Measurements from ENCODE around the gene ZNF184. TPM values are rescaled to one million over a fixed set of nuclear protein-coding genes. Genes with fewer than 3 reads are reported as not detected.
A peak's percentile ranks its signal among the peaks of the same experiment; 100 is the strongest.

ZNF184 gene
- 10.0 TPM for polyA plus RNA-seq (2013, experiment 1 of 2)
- 10.3 TPM for polyA plus RNA-seq (2013, experiment 2 of 2)

DNA sequence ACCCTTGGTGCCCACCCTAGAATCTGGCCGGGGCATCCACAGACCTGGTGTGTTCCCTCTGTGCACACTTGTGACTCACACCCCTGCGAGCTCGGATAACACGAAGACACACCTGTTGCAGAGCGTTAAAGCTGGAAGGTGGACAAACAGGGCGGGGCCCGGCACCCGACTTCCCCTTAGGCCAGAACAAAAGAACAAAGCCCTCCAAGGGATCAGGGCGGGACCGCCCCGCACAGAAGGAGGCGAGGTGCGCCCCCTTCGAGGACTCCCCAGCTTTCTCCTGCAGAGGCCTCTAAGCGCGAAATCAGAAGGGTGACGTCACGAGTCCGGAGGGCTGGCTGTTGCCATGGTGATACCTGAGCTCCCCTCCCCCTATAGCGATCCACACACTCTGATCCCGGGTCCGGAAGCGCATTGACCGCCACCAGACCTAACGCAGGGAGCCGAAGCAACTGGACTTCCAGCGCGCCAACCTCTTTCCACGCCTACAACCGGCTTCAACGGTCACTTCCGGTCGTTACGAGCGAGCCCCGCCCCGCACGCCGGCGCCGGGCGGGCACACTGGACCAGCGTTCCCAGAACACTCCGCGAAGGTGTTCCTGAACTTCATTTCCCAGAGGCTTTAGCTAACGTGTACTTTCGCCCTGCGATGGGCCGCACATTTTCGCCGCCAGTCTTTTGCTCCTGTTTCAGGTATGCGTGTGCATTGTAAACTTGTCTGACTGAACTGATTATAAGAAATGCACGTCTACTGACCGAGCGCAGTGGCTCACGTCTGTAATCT lies at the start of gene ZNF184:
Gene ZNF184, minus strand, starts transcription at position 489 of the 784 bp plus-strand sequence. CDS start 811 bp downstream, outside the sequence.
- H3K79me1 ChIP-seq (ENCODE audit: low read length), result peaks cover 2% of the 10 kb centered on the region
- no peak within 1 kb of the TSS for H2BK15ac ChIP-seq (replicated peaks; ENCODE audit: low read depth)
- H3K4me3 ChIP-seq (ENCODE audit: low read length), result peak within 1 kb of the TSS; percentile 88
- no peak within 1 kb of the TSS for H4K8ac ChIP-seq (ENCODE audit: low read depth, low read length)
- H3K36me3 ChIP-seq (ENCODE audit: control insufficient read depth, insufficient read depth, low read length), result no peaks in the 10 kb centered on the region
- no CpG with 5 or more reads among the region's 56 CpGs for WGBS (ENCODE audit: extremely low coverage, insufficient coverage, low lambda C conversion rate)
- H3K23ac ChIP-seq (ENCODE audit: low read length), result no peak within 1 kb of the TSS
- H2BK5ac ChIP-seq (ENCODE audit: low read length), result no peak within 1 kb of the TSS
- peak within 1 kb of the TSS; percentile 83 for H3K27ac ChIP-seq (ENCODE audit: low read depth, low read length)
- peak within 1 kb of the TSS; percentile 77 for H3K9ac ChIP-seq (ENCODE audit: low read length)
- peak within 1 kb of the TSS; percentile 8 for H3K18ac ChIP-seq (ENCODE audit: low read length)
- H3K4ac ChIP-seq (ENCODE audit: low read depth, low read length), result peak within 1 kb of the TSS; percentile 41
- no peak within 1 kb of the TSS for H2AK5ac ChIP-seq (ENCODE audit: low read length)
- peak; percentile 100 for DNase-seq
- H3K4me1 ChIP-seq (ENCODE audit: control insufficient read depth, low read depth, low read length), result no peaks in the 10 kb centered on the region
- H3K56ac ChIP-seq (ENCODE audit: low read length), result peak within 1 kb of the TSS; percentile 90
- H2BK120ac ChIP-seq (ENCODE audit: low read depth, low read length), result no peak within 1 kb of the TSS
- no peak within 1 kb of the TSS for H4K5ac ChIP-seq (ENCODE audit: low read length)
- no peaks in the 10 kb centered on the region for H3K27me3 ChIP-seq (ENCODE audit: insufficient read depth, low read length, poor library complexity)
- no peaks in the 10 kb centered on the region for H3K79me2 ChIP-seq (ENCODE audit: control insufficient read depth, insufficient read depth, low read length)
- peak within 1 kb of the TSS; percentile 59 for H3K4me2 ChIP-seq (ENCODE audit: low read length)

GRCh38 chr6:27518881-27519795 lies 46.2 kb upstream of the ZNF184 start:
- Histone ChIP-seq H3K79me2 (ENCODE audit: control insufficient read depth, insufficient read depth, low read length) (no peaks in the 10 kb centered on the region), H3K36me3 (ENCODE audit: control insufficient read depth, insufficient read depth, low read length) (no peaks in the 10 kb centered on the region), H3K79me1 (ENCODE audit: low read length) (no peaks in the 10 kb centered on the region), H3K4me1 (ENCODE audit: control insufficient read depth, low read depth, low read length) (no peaks in the 10 kb centered on the region), H3K23ac (ENCODE audit: low read length) (no peak overlapping the region), H2BK5ac (ENCODE audit: low read length) (peak overlapping the region; percentile 28), H2AK5ac (ENCODE audit: low read length) (no peak overlapping the region), H3K27me3 (ENCODE audit: insufficient read depth, low read length, poor library complexity) (no peaks in the 10 kb centered on the region), H3K4ac (ENCODE audit: low read depth, low read length) (no peak overlapping the region), H3K27ac (ENCODE audit: low read depth, low read length) (no peak overlapping the region), H3K4me3 (ENCODE audit: low read length) (peak overlapping the region; percentile 99), H3K9ac (ENCODE audit: low read length) (peak overlapping the region; percentile 96), H3K4me2 (ENCODE audit: low read length) (peak overlapping the region; percentile 51), H3K56ac (ENCODE audit: low read length) (peak overlapping the region; percentile 95), H4K8ac (ENCODE audit: low read depth, low read length) (no peak overlapping the region), H3K18ac (ENCODE audit: low read length) (no peak overlapping the region), H4K5ac (ENCODE audit: low read length) (no peak overlapping the region), H2BK120ac (ENCODE audit: low read depth, low read length) (no peak overlapping the region), H2BK15ac (replicated peaks; ENCODE audit: low read depth) (no peak overlapping the region)
- peak; percentile 94 for DNase-seq
- WGBS (ENCODE audit: extremely low coverage, insufficient coverage, low lambda C conversion rate), result no CpG with 5 or more reads among the region's 42 CpGs

DNA sequence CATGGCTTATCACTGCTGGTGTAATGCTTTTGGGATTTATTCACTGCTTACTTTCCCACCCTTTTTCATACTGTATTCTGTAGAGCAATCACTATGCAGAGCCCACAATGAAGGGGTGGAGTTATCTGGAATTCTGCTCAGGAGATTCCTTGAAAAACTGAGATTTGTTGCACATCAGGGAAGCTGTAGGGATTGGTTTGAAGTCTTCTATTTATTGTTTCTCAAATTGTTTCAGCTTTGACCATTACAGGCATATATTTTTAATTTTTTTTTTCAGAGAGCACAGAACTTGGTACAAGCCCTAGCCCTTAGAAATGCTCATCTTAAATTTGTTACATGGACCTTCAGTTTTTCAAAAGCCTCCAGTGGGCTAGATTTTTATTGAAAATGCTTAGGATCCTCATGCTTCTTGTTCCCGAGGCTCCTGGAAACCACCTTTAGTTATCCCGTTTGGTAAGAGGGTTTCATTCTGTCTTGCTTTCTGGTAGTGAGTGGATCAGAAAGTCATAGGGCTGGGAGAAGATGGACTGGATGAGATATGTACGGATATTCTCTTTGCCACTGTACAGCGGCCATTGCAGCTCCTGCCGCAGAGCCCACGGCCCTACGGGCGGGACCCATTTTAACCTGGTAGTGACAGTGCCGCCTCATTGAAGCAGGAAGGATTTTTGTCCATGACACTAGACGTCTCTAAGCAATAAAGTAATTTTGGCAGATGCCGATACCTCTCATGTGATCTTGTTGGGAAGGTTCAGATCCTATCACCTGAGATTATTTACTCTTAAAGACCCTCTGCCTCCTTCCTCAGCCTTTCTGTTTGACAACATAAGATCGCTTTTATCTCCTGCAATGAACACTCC lies 45.3 kb upstream of the ZNF184 start:
- Histone ChIP-seq H3K27me3 (ENCODE audit: insufficient read depth, low read length, poor library complexity) (no peaks in the 10 kb centered on the region), H3K79me1 (ENCODE audit: low read length) (no peaks in the 10 kb centered on the region), H3K56ac (ENCODE audit: low read length) (no peak overlapping the region), H3K4ac (ENCODE audit: low read depth, low read length) (no peak overlapping the region), H3K27ac (ENCODE audit: low read depth, low read length) (no peak overlapping the region), H4K5ac (ENCODE audit: low read length) (no peak overlapping the region), H4K8ac (ENCODE audit: low read depth, low read length) (no peak overlapping the region), H3K79me2 (ENCODE audit: control insufficient read depth, insufficient read depth, low read length) (no peaks in the 10 kb centered on the region), H3K18ac (ENCODE audit: low read length) (no peak overlapping the region), H3K36me3 (ENCODE audit: control insufficient read depth, insufficient read depth, low read length) (no peaks in the 10 kb centered on the region), H2BK120ac (ENCODE audit: low read depth, low read length) (no peak overlapping the region), H2BK5ac (ENCODE audit: low read length) (no peak overlapping the region), H3K4me2 (ENCODE audit: low read length) (no peak overlapping the region), H3K23ac (ENCODE audit: low read length) (no peak overlapping the region), H3K4me3 (ENCODE audit: low read length) (no peak overlapping the region), H3K4me1 (ENCODE audit: control insufficient read depth, low read depth, low read length) (no peaks in the 10 kb centered on the region), H3K9ac (ENCODE audit: low read length) (peak overlapping the region; percentile 42), H2AK5ac (ENCODE audit: low read length) (no peak overlapping the region), H2BK15ac (replicated peaks; ENCODE audit: low read depth) (no peak overlapping the region)
- no peak for DNase-seq
- WGBS (ENCODE audit: extremely low coverage, insufficient coverage, low lambda C conversion rate), result no CpG with 5 or more reads among the region's 12 CpGs

GRCh38 chr6:27517238-27517637 lies 44.3 kb upstream of the ZNF184 start:
- no peaks in the 10 kb centered on the region for H3K27me3 ChIP-seq (ENCODE audit: insufficient read depth, low read length, poor library complexity)
- H3K36me3 ChIP-seq (ENCODE audit: control insufficient read depth, insufficient read depth, low read length), result no peaks in the 10 kb centered on the region
- no peak overlapping the region for H2BK5ac ChIP-seq (ENCODE audit: low read length)
- DNase-seq, result no peak
- H3K9ac ChIP-seq (ENCODE audit: low read length), result no peak overlapping the region
- H3K79me2 ChIP-seq (ENCODE audit: control insufficient read depth, insufficient read depth, low read length), result no peaks in the 10 kb centered on the region
- no peaks in the 10 kb centered on the region for H3K4me1 ChIP-seq (ENCODE audit: control insufficient read depth, low read depth, low read length)
- no peak overlapping the region for H2BK120ac ChIP-seq (ENCODE audit: low read depth, low read length)
- no peak overlapping the region for H3K56ac ChIP-seq (ENCODE audit: low read length)
- no peak overlapping the region for H3K18ac ChIP-seq (ENCODE audit: low read length)
- H3K27ac ChIP-seq (ENCODE audit: low read depth, low read length), result no peak overlapping the region
- H4K8ac ChIP-seq (ENCODE audit: low read depth, low read length), result no peak overlapping the region
- no peak overlapping the region for H2AK5ac ChIP-seq (ENCODE audit: low read length)
- no CpG with 5 or more reads among the region's 5 CpGs for WGBS (ENCODE audit: extremely low coverage, insufficient coverage, low lambda C conversion rate)
- H4K5ac ChIP-seq (ENCODE audit: low read length), result no peak overlapping the region
- H3K4me2 ChIP-seq (ENCODE audit: low read length), result no peak overlapping the region
- no peak overlapping the region for H3K4me3 ChIP-seq (ENCODE audit: low read length)
- H3K79me1 ChIP-seq (ENCODE audit: low read length), result no peaks in the 10 kb centered on the region
- H3K23ac ChIP-seq (ENCODE audit: low read length), result no peak overlapping the region
- H2BK15ac ChIP-seq (replicated peaks; ENCODE audit: low read depth), result no peak overlapping the region
- no peak overlapping the region for H3K4ac ChIP-seq (ENCODE audit: low read depth, low read length)

DNA sequence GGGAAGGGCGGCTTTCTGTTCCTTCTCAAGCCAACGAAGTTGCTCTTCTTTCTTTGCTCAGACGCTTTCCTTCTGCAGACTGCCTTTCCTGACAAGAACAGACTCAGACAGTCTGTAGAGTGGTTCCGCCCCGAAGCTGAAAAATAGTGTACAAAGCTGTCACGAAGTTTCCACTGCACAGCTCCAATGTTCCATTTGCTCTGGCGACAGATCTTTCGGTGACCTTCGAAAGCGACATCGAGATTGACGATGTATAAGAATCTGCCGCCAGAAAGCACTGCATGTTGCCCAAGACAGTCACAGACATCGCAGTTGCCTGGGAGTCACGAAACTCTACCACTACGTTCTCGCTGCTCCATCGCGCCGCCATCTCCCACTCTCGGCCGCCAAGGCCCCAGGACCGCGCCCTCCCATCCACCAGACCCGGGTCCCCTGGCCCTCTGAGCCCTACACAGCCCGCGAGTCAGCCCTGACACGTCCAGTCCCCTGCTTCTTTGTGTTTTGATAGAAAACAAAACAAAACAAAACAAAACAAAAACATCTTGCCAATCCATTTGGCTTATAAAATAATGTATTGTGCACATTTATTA lies 42.1 kb upstream of the ZNF184 start:
- no peak overlapping the region for H3K23ac ChIP-seq (ENCODE audit: low read length)
- no peak overlapping the region for H2BK5ac ChIP-seq (ENCODE audit: low read length)
- H4K8ac ChIP-seq (ENCODE audit: low read depth, low read length), result no peak overlapping the region
- no peaks in the 10 kb centered on the region for H3K79me1 ChIP-seq (ENCODE audit: low read length)
- no peak overlapping the region for H3K4me3 ChIP-seq (ENCODE audit: low read length)
- no peak overlapping the region for H3K56ac ChIP-seq (ENCODE audit: low read length)
- H3K18ac ChIP-seq (ENCODE audit: low read length), result no peak overlapping the region
- H3K4ac ChIP-seq (ENCODE audit: low read depth, low read length), result no peak overlapping the region
- no peak overlapping the region for H2BK120ac ChIP-seq (ENCODE audit: low read depth, low read length)
- H3K4me1 ChIP-seq (ENCODE audit: control insufficient read depth, low read depth, low read length), result no peaks in the 10 kb centered on the region
- DNase-seq, result no peak
- no peak overlapping the region for H3K9ac ChIP-seq (ENCODE audit: low read length)
- no peak overlapping the region for H2BK15ac ChIP-seq (replicated peaks; ENCODE audit: low read depth)
- no peak overlapping the region for H2AK5ac ChIP-seq (ENCODE audit: low read length)
- H3K36me3 ChIP-seq (ENCODE audit: control insufficient read depth, insufficient read depth, low read length), result no peaks in the 10 kb centered on the region
- no CpG with 5 or more reads among the region's 28 CpGs for WGBS (ENCODE audit: extremely low coverage, insufficient coverage, low lambda C conversion rate)
- no peak overlapping the region for H4K5ac ChIP-seq (ENCODE audit: low read length)
- no peaks in the 10 kb centered on the region for H3K27me3 ChIP-seq (ENCODE audit: insufficient read depth, low read length, poor library complexity)
- H3K4me2 ChIP-seq (ENCODE audit: low read length), result no peak overlapping the region
- no peak overlapping the region for H3K27ac ChIP-seq (ENCODE audit: low read depth, low read length)
- no peaks in the 10 kb centered on the region for H3K79me2 ChIP-seq (ENCODE audit: control insufficient read depth, insufficient read depth, low read length)
